Mesenchymal stem cell (in vitro differentiated cells and primary cell): ENCODE results near the gene SMG1.
"Not testable (repeated sequence)": the region's sequence is repeated elsewhere in the genome, so short reads cannot be mapped to it uniquely, and the experiment has no call there.

Experiments
- DNase-seq: peaks from one replicate; pipeline ENCODE4 v3.0.0-alpha.2; 2013
- H2AFZ ChIP-seq: one replicate; pipeline ENCODE4 v1.6.1; 2013; ENCODE audit warnings: low read depth, mild to moderate bottlenecking, control low read depth, inconsistent platforms, low read length, moderate library complexity
- H2AK5ac ChIP-seq: 2 replicates; pipeline ENCODE4 v1.6.1; 2013; ENCODE audit warnings: low read length, moderate library complexity, mild to moderate bottlenecking, inconsistent platforms; ENCODE audit not compliant: severe bottlenecking
- H2BK120ac ChIP-seq: one replicate; pipeline ENCODE4 v1.6.1; 2013; ENCODE audit warnings: low read depth, mild to moderate bottlenecking, inconsistent platforms, low read length, moderate library complexity
- H2BK12ac ChIP-seq, 2 experiments: one replicate each; pipeline ENCODE4 v1.6.1; 2013; ENCODE audit warnings: inconsistent platforms in 2 of 2, low read length in 2 of 2, mild to moderate bottlenecking in 2 of 2, moderate library complexity in 2 of 2, control low read depth in 1 of 2
- H2BK15ac ChIP-seq: one replicate; pipeline ENCODE4 v1.6.1; 2013; ENCODE audit warnings: mild to moderate bottlenecking, low read depth, inconsistent platforms; ENCODE audit not compliant: poor library complexity, severe bottlenecking
- H2BK5ac ChIP-seq: 2 replicates; pipeline ENCODE4 v1.6.1; 2013; ENCODE audit warnings: low read depth, mild to moderate bottlenecking, low read length, control low read depth, inconsistent platforms; ENCODE audit not compliant: poor library complexity, severe bottlenecking
- H3K14ac ChIP-seq, 2 experiments: one replicate each; pipeline ENCODE4 v1.6.1; 2013; ENCODE audit warnings: inconsistent platforms in 2 of 2, low read length in 2 of 2, control low read depth in 1 of 2, mild to moderate bottlenecking in 1 of 2, moderate library complexity in 1 of 2
- H3K18ac ChIP-seq, 2 experiments: one replicate each; pipeline ENCODE4 v1.6.1; 2013; ENCODE audit warnings: inconsistent platforms in 2 of 2, low read length in 2 of 2, control low read depth in 1 of 2, low read depth in 1 of 2, mild to moderate bottlenecking in 1 of 2
- H3K23ac ChIP-seq, 2 experiments: one replicate each; pipeline ENCODE4 v1.6.1; 2013; ENCODE audit warnings: inconsistent platforms in 2 of 2, low read length in 2 of 2, mild to moderate bottlenecking in 2 of 2, moderate library complexity in 2 of 2, control low read depth in 1 of 2
- H3K27ac ChIP-seq: 2 replicates; pipeline ENCODE4 v1.5.1; 2013; ENCODE audit warnings: mild to moderate bottlenecking, moderate library complexity, low read length, control low read depth, inconsistent platforms; ENCODE audit not compliant: poor library complexity, severe bottlenecking
- H3K27me3 ChIP-seq, 2 experiments: 2 replicates each; pipeline versions ENCODE4 v1.6.1 to v1.7.0; 2013; ENCODE audit warnings: low read length in 2 of 2, mild to moderate bottlenecking in 2 of 2, moderate library complexity in 2 of 2, control low read depth in 1 of 2, inconsistent platforms in 1 of 2; ENCODE audit not compliant: control insufficient read depth in 1 of 2, insufficient read depth in 1 of 2
- H3K36me3 ChIP-seq, 2 experiments: 2 replicates each; pipeline versions ENCODE4 v1.6.1 to v1.7.0; 2013; ENCODE audit warnings: low read length in 2 of 2, control low read depth in 1 of 2, inconsistent platforms in 1 of 2, low read depth in 1 of 2, mild to moderate bottlenecking in 1 of 2; ENCODE audit not compliant: insufficient read depth in 2 of 2, control insufficient read depth in 1 of 2
- H3K4ac ChIP-seq, 2 experiments: one replicate each; pipeline ENCODE4 v1.6.1; 2013; ENCODE audit warnings: inconsistent platforms in 2 of 2, low read length in 2 of 2, mild to moderate bottlenecking in 2 of 2, moderate library complexity in 2 of 2, control low read depth in 1 of 2, low read depth in 1 of 2
- H3K4me1 ChIP-seq: 2 replicates; pipeline ENCODE4 v1.6.1; 2013; ENCODE audit warnings: low read depth, low read length, control low read depth; ENCODE audit not compliant: control insufficient read depth, insufficient read depth
- H3K4me2 ChIP-seq: 2 replicates; pipeline ENCODE4 v1.6.1; 2013; ENCODE audit warnings: low read length, mild to moderate bottlenecking, inconsistent platforms; ENCODE audit not compliant: poor library complexity, severe bottlenecking
- H3K4me3 ChIP-seq, 2 experiments: 2 replicates each; pipeline versions ENCODE4 v1.5.1 to v1.7.0; 2013; ENCODE audit warnings: low read length in 2 of 2, mild to moderate bottlenecking in 2 of 2, control low read depth in 1 of 2, low read depth in 1 of 2; ENCODE audit not compliant: insufficient read depth in 1 of 2
- H3K79me1 ChIP-seq: replicated peaks from 2 replicates; pipeline ENCODE4 v1.6.1; 2013; ENCODE audit warnings: mild to moderate bottlenecking, control low read depth, low read length, inconsistent platforms; ENCODE audit not compliant: poor library complexity, severe bottlenecking
- H3K9ac ChIP-seq: 2 replicates; pipeline ENCODE4 v1.7.0; 2013; ENCODE audit warnings: mild to moderate bottlenecking, low read length, moderate library complexity
- H3K9me3 ChIP-seq: 2 replicates; pipeline ENCODE4 v1.7.0; 2013; ENCODE audit warnings: mild to moderate bottlenecking, low read length; ENCODE audit not compliant: control insufficient read depth
- H4K8ac ChIP-seq: one replicate; pipeline ENCODE4 v1.6.1; 2013; ENCODE audit warnings: inconsistent platforms, mild to moderate bottlenecking, low read length, moderate library complexity
- H4K91ac ChIP-seq: one replicate; pipeline ENCODE4 v1.6.1; 2013; ENCODE audit warnings: mild to moderate bottlenecking, low read length, inconsistent platforms
- WGBS: methylation state at CpG from one replicate; pipeline ENCODE4 v1.1.7; 2013; ENCODE audit warnings: mixed read lengths; 5-methylcytosine and 5-hydroxymethylcytosine counted together

Gene SMG1

GRCh38 chr16:18784917-18785623, 141.1 kb downstream of the SMG1 start:
- no peaks in the 10 kb centered on the region for H3K27me3 ChIP-seq
- H3K36me3 ChIP-seq, result peaks cover 42 to 70% of the 10 kb centered on the region in 2 experiments
- no peak overlapping the region for H3K23ac ChIP-seq
- no peak overlapping the region for H2BK5ac ChIP-seq
- no peak overlapping the region for H2BK12ac ChIP-seq
- no peak overlapping the region for H2BK120ac ChIP-seq
- peaks cover 12% of the 10 kb centered on the region for H3K4me1 ChIP-seq
- H3K9me3 ChIP-seq, result no peaks in the 10 kb centered on the region
- H3K9ac ChIP-seq, result peak overlapping the region; percentile 38
- H2AK5ac ChIP-seq, result no peak overlapping the region
- no peak overlapping the region for H4K91ac ChIP-seq
- H3K79me1 ChIP-seq, result no peaks in the 10 kb centered on the region
- no peak overlapping the region for H2AFZ ChIP-seq
- H3K4me2 ChIP-seq, result peak overlapping the region; percentile 10
- H3K4me3 ChIP-seq, result peak overlapping the region in 1 of 2 experiments; percentile 54
- H3K14ac ChIP-seq, result no peak overlapping the region
- no peak overlapping the region for H2BK15ac ChIP-seq
- WGBS, result 77% methylated on average over 8 of the region's 8 CpGs
- no peak for DNase-seq
- H3K27ac ChIP-seq, result no peak overlapping the region
- no peak overlapping the region for H4K8ac ChIP-seq
- no peak overlapping the region for H3K18ac ChIP-seq
- no peak overlapping the region for H3K4ac ChIP-seq

GRCh38 chr16:18783430-18784341, 142.5 kb downstream of the SMG1 start:
- Histone ChIP-seq H2BK15ac (no peak overlapping the region), H3K4me1 (peaks cover 12% of the 10 kb centered on the region), H3K4ac (no peak overlapping the region), H4K91ac (no peak overlapping the region), H3K4me3 (no peak overlapping the region), H3K27me3 (no peaks in the 10 kb centered on the region), H3K18ac (no peak overlapping the region), H3K9ac (no peak overlapping the region), H2AK5ac (no peak overlapping the region), H3K79me1 (no peaks in the 10 kb centered on the region), H2BK120ac (no peak overlapping the region), H3K9me3 (no peaks in the 10 kb centered on the region), H2BK12ac (no peak overlapping the region), H4K8ac (no peak overlapping the region), H2BK5ac (no peak overlapping the region), H3K14ac (no peak overlapping the region), H2AFZ (no peak overlapping the region), H3K4me2 (no peak overlapping the region), H3K36me3 (peaks cover 47 to 71% of the 10 kb centered on the region in 2 experiments), H3K27ac (no peak overlapping the region), H3K23ac (no peak overlapping the region)
- DNase-seq, result no peak
- 93% methylated on average over 17 of the region's 17 CpGs for WGBS

GRCh38 chr16:18782697-18783429, 143.3 kb downstream of the SMG1 start:
- Histone ChIP-seq H2AK5ac (no peak overlapping the region), H4K91ac (no peak overlapping the region), H3K79me1 (no peaks in the 10 kb centered on the region), H2BK5ac (no peak overlapping the region), H3K4me1 (peaks cover 8% of the 10 kb centered on the region), H2AFZ (no peak overlapping the region), H2BK15ac (no peak overlapping the region), H3K9ac (no peak overlapping the region), H3K14ac (no peak overlapping the region), H3K36me3 (peaks cover 47 to 63% of the 10 kb centered on the region in 2 experiments), H3K27me3 (no peaks in the 10 kb centered on the region), H2BK120ac (no peak overlapping the region), H2BK12ac (no peak overlapping the region), H3K9me3 (no peaks in the 10 kb centered on the region), H4K8ac (no peak overlapping the region), H3K4me3 (no peak overlapping the region), H3K4ac (no peak overlapping the region), H3K4me2 (no peak overlapping the region), H3K23ac (no peak overlapping the region), H3K18ac (no peak overlapping the region), H3K27ac (no peak overlapping the region)
- no peak for DNase-seq
- 93% methylated on average over 7 of the region's 8 CpGs for WGBS

- not testable (repeated sequence) for H3K23ac ChIP-seq, H2BK5ac ChIP-seq, H2BK120ac ChIP-seq, H3K4ac ChIP-seq, H2BK15ac ChIP-seq, H2AFZ ChIP-seq, H3K4me2 ChIP-seq, H3K27me3 ChIP-seq, H3K4me3 ChIP-seq, H3K27ac ChIP-seq, H3K18ac ChIP-seq, DNase-seq, H3K79me1 ChIP-seq, H4K91ac ChIP-seq, H3K14ac ChIP-seq, H2AK5ac ChIP-seq, H2BK12ac ChIP-seq, H3K4me1 ChIP-seq, H4K8ac ChIP-seq, H3K9ac ChIP-seq, H3K9me3 ChIP-seq
- 100% methylated on average over 1 of the region's 6 CpGs for WGBS
- peaks cover 38 to 47% of the 10 kb centered on the region in 2 experiments for H3K36me3 ChIP-seq
Measured at GRCh38 chr16:18781232-18781631, 145.0 kb downstream of the SMG1 start.
